GM04503 (cell line): ENCODE results near the gene GARIN5B.

Experiments
- DNase-seq: peaks from one replicate; pipeline ENCODE4 v3.0.0-alpha.2; 2012; ENCODE audit warnings: low read depth

GARIN5B gene

GRCh38 chr19:55370305-55370988, 7.4 kb upstream of the GARIN5B start, which contains the start of gene IL11:
TSS of gene IL11 (minus strand) at chr19:55370463. CDS start at chr19:55370310, 153 bp downstream.
- no peak for DNase-seq

GRCh38 chr19:55369653-55370304, 6.7 kb upstream of the GARIN5B start:
- DNase-seq: peak; percentile 41

GRCh38 chr19:55368701-55369563, 5.9 kb upstream of the GARIN5B start:
- no peak for DNase-seq

GRCh38 chr19:55368106-55368505, 5.0 kb upstream of the GARIN5B start:
- DNase-seq: no peak

- no peak for DNase-seq
Measured at GRCh38 chr19:55366790-55367189, 3.7 kb upstream of the GARIN5B start.

- no peak for DNase-seq
Measured at GRCh38 chr19:55365964-55366363, 2.9 kb upstream of the GARIN5B start.

GRCh38 chr19:55365245-55365644, 2.2 kb upstream of the GARIN5B start:
- DNase-seq: no peak

GRCh38 chr19:55362174-55362989, 678 bp downstream of the GARIN5B start:
- no peak for DNase-seq

- DNase-seq: no peak
Measured at GRCh38 chr19:55360902-55361301, 2.2 kb downstream of the GARIN5B start.

- no peak for DNase-seq
Measured at GRCh38 chr19:55358943-55359908, 3.8 kb downstream of the GARIN5B start.

- DNase-seq: no peak
Measured at GRCh38 chr19:55358493-55358892, 4.6 kb downstream of the GARIN5B start.

- DNase-seq: no peak
Measured at GRCh38 chr19:55355213-55355821, 7.7 kb downstream of the GARIN5B start.

- DNase-seq: no peak
Measured at GRCh38 chr19:55354698-55355212, 8.3 kb downstream of the GARIN5B start, which contains the start of gene COX6B2. TSS of gene COX6B2 (minus strand) at chr19:55354719. CDS start at chr19:55354521, 198 bp downstream.

GRCh38 chr19:55353803-55354697, 9.0 kb downstream of the GARIN5B start:
- DNase-seq: no peak

GRCh38 chr19:55353356-55353802, 9.7 kb downstream of the GARIN5B start:
- no peak for DNase-seq

- no peak for DNase-seq
Measured at GRCh38 chr19:55352549-55353145, 10.4 kb downstream of the GARIN5B start.

GRCh38 chr19:55352040-55352439, 11.0 kb downstream of the GARIN5B start:
- DNase-seq: no peak

- DNase-seq: no peak
Measured at GRCh38 chr19:55350620-55351315, 12.3 kb downstream of the GARIN5B start.
